GM18508 (cell line): ENCODE measurements around the gene LCE7A.

ENCODE experiments used
- ATAC-seq: cut with Tn5 transposase; IDR thresholded peaks from one replicate; pipeline ENCODE4 v1.9.1; 2021; ENCODE audit warnings: moderate number of reproducible peaks; ENCODE audit not compliant: insufficient read depth, unreplicated experiment

LCE7A gene

GRCh38 chr1:152859696-152860095, at the start of gene LCE7A:
TSS of gene LCE7A (plus strand) at chr1:152859996. CDS start at chr1:152860698, 702 bp downstream.
- ATAC-seq: no peak

DNA sequence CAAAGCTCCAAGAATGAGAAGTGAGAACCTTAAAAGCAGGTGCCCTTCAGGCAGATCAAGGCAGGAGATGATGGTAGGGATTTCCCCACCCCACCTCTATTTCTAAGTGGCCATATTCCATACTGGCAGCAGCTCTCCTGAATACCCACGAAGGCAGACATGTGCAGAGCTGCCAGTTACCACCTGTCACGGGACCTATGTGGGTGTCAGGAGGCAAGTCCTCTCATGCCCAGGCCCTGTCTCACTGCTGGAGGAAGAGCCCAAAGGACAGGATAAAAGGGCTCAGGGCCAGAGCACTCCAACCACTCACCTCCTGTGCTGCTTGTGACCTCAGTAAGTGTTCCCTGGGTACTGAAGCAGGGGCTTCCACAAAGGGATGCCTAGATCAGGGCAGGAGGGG, 48.7 kb upstream of the LCE7A start:
- no peak for ATAC-seq

DNA sequence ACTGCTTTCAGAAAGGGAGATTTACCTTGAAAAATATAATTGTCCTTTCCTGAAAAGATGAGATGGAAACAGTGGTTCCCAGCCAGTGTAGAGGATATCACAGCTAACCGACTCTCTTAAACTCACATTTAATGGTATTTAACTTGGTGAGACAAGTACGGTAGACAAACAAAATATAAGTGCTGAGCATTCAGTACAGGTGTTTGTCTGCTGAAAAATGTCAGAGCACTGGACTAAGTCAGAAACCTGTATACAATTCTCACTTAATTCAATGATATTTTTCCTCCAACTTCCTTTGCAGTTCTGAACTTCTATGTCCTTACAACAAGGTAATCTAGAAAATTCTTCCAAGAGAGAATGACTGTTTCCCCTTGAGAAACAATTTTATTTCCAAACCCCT, 48.1 kb upstream of the LCE7A start, which contains the start of gene LCE1B:
Gene LCE1B, plus strand, starts transcription at position 301 of the 400 bp plus-strand sequence. CDS start 476 bp downstream, outside the sequence.
- no peak for ATAC-seq

DNA sequence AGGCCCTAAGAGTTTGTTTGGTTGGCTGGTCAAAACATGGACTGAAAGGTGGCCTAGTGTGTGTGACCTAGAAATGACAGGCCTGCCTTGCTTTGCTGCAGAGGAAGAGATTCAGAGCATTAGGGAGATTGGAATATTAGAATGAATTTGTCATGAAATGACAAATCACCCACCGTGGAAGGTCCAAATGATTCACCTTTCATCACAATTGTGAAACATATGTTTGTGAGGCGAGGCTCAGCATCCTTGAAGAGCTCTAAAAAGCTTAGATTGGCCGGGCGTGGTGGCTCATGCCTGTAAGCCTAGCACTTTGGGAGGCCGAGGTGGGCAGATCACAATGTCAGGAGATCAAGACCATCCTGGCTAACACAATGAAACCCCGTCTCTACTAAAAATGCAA, 42.5 kb upstream of the LCE7A start:
- ATAC-seq: no peak

DNA sequence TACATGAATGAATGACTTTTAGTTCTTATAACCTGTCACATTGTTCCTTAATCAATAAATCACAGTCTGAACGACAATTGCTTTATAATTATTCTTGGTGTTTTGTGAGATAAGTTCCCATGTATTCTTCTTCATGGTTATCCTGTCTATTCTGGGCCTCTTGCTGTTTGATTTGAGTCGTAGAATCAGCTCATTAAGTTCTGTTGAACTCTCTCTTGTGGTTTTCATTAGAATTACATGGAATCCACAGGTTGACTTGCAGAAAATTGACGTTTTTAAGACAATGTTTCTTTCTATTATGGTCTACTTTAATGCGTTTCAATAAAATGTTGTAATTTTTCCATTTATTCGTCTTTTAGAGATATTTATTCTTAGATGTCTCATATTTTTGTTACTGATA, 36.5 kb upstream of the LCE7A start:
- no peak for ATAC-seq

- ATAC-seq: no peak
Measured at GRCh38 chr1:152824964-152825363, 34.8 kb upstream of the LCE7A start.

GRCh38 chr1:152827173-152827572, 32.6 kb upstream of the LCE7A start, which contains the start of gene LCE1A:
TSS of gene LCE1A (plus strand) at chr1:152827473. CDS start at chr1:152827473, 0 bp downstream.
- ATAC-seq: no peak

DNA sequence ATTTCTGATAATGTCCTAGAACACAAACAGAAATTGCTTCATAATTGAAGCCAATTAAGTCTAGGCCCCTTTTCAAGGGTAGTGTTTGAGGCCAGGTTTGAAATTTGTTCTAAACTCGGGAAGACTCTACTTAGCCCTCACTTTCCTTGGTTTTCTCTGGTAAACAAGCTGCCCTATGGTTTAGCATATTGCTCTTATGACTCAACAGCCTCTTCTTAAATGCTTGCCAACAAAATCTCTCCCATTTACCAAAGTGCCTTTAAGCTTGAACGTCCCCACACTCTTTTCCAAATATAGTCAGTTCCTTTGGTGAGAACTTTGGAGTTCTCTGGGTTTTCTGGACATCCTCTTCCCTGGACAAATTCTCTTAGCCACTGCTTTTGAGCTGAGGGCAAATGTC, 22.9 kb upstream of the LCE7A start:
- no peak for ATAC-seq

DNA sequence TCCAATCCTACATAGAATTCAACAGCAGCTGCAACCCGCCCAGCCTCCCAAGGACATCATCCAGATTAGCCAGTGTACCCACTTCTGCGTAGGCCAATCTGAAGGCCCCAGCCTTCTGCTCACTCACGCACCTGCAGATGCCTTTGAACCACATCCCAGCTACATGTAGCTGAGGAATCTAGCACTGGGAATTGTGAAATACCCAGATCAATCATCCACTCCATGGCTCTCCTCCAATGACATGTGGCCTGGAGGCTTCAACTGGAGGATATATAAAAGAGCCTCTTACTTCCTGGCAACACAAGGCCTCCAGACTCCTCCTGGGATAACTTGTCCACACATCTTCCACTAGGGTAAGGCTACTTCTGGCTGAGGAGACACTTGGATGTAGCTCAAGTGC, 17.2 kb upstream of the LCE7A start, which contains the start of gene LCE6A:
Gene LCE6A, plus strand, starts transcription at position 301 of the 400 bp plus-strand sequence. CDS start 665 bp downstream, outside the sequence.
- no peak for ATAC-seq

DNA sequence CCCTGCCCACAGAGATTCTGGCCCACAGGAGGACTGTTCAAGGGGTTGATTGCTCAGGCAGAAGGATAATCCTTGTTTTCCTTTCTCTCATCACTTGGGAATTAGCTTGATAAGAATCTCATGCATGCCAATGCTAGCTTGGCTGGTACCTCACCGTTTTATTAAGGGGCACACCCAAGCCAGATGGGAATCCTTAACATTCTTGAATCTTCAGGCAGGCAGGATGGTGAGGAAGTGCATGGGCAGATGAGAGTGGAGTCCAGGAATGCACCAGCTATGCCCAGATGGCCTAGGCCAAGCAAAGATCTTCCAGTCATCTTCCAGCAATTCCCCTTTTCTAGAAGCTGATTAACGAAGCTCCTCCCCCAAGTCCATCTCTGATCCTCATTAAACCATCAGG, 4.1 kb upstream of the LCE7A start:
- ATAC-seq: no peak

DNA sequence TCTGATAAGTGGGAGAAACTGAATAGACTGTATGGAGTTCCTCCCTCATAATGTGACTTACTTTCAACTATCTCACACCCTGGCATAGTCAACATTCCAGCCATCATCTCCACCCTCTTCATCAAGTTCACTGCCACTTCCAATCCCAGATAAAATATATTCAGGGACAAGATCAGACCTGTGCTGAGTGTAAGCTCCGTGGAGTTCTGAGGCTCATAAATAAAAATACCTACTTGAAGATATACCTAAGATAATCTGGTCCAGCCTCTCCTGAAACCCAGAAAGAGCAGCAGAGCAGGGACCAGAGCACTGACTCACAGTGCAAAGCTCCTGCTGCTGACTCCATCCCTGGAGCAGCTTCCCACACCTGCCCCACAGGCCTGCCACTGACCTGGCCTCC, 1.7 kb upstream of the LCE7A start:
- ATAC-seq: no peak

GRCh38 chr1:152860129-152860528, 333 bp downstream of the LCE7A start:
- no peak for ATAC-seq

GRCh38 chr1:152861374-152861773, 1.6 kb downstream of the LCE7A start:
- ATAC-seq: no peak

DNA sequence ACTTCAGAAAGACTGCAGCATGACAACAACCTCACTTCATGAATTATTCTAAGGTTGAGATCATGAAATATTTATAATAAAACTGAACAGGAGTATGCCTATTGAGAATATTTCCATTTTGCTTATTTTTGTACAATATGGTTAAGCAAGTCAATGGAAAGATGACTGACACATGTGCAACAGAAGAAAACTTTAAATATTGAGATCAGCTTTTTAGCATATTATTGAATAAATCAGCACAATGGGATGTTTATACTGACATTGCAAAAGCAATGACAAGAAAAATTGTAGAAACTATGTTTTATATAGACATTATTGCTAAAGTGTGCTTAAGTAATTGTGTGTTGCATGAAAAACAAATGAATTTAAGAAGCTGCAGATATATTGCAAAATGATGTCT, 4.6 kb downstream of the LCE7A start:
- ATAC-seq: no peak

- ATAC-seq: no peak
Measured at GRCh38 chr1:152866321-152866720, 6.5 kb downstream of the LCE7A start.

GRCh38 chr1:152869808-152870419, 10.1 kb downstream of the LCE7A start:
- no peak for ATAC-seq

DNA sequence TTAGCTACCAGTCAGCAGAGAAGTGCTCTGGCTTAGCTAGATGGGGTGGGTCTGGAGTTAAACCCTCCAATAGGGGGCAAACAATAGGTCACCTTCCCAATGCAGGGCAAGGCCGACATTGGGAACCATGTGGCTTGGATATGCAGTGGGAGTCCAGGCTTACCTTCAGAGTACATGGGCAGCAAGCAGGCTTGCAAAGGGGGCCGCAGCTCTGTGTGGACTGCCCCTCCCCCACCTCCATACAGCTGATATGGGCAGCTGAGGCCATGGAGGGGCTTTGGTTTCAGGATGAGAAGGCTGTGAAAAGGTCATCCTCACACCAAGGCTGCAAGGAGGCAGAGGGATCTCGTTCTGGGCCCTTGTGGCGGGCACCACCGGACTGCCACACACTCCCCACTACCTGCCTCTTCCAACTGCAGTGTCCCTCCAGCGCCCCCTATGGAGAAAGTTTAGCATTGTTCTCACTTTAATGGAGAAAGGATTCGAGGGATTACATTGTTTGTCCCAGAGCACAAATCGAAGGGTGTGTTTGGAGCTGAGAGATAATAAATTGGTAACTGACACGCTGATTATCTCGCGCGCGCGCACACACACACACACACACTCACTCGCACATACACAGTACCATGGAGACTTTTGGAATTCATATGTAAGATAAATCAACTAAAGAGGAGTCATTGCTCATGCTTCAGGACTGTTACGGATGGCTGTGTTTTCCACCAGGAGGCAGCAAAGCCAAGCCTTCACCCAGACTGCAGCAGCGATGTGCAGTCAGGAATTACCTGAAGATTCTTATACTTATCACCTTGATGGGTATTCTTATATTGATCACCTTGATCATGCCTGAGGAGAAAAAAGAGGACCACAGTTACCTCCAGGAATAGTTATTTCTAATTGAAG, 11.3 kb downstream of the LCE7A start:
- ATAC-seq: no peak

GRCh38 chr1:152871731-152872126, 11.9 kb downstream of the LCE7A start:
- ATAC-seq: no peak

DNA sequence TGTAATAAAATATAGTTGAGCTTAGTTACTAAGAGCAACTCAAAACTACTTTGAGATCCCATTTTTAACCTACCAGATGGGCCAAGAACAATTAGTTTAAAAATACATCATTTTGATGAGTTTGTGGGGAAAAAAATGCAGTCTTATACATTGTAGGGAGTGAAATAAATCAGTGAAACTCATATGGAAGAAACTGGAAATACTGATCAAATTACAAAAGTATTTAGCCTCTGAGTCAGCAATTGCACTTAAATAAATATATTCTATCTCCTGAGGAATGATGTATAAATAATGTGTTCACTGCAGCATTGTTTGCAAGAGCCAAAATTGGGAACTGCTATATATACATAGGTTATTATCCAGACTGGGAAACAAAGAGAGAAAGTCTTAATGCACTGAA, 13.7 kb downstream of the LCE7A start:
- no peak for ATAC-seq

DNA sequence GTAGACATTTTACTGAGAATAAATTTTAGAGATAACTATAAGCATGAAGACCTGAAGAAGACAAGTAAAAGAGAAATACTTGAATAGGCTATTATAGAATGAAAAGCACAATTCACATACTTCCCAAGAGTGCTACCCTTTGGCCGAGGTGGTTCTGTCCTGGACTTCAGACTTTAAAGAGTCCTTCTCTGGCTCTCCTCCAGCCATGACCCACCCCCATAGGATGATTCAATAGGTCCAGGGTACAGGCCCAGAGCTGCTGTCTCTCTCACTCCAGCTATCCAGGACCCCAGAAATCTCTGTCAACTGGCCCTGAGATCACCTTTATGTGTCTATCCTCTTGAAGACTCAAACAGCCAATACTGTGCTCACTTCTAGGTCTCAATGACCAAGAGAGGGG, 17.0 kb downstream of the LCE7A start:
- no peak for ATAC-seq

DNA sequence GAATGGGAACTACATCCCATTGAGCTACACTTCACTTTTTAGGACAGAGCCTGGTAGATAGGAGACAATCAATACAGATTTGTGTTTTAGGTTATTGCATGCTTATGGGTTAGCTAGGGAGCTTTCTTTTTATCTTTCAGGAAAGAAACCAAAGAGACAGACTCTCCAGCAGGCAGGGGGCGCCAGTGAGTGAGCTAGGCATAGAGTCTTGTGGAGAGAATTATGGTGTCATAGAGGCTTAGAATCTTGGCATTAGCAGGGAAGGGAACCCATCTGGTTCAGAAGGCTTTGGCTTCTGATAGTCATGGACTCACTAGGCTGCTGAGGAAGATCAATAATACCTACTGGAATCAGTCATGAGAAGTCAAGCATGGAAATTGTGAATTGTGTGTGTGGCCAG, 18.2 kb downstream of the LCE7A start, which contains the start of gene SMCP:
Gene SMCP, plus strand, starts transcription at position 281 of the 400 bp plus-strand sequence. CDS start 6,101 bp downstream, outside the sequence.
- ATAC-seq: no peak
